Naive thymus-derived CD8-positive, alpha-beta T cell (primary cell): ENCODE results near the gene RAB1A. TPM values are rescaled to one million over a fixed set of nuclear protein-coding genes. Genes with fewer than 3 reads are reported as not detected.
"Not testable (repeated sequence)": the region's sequence is repeated elsewhere in the genome, so short reads cannot be mapped to it uniquely, and the experiment has no call there.

ENCODE experiments used
- ATAC-seq, 2 donors: fragments of 150-1000 bp; cut with Tn5 transposase in 1 of 2; sonication (Bioruptor Pico), chemical (Tn5 transposase) in 1 of 2; 1 replicate in 1 of 2; 2 replicates in 1 of 2; pipeline ENCODE4 v1.10.0; 2021; ENCODE audit warnings: mild to moderate bottlenecking in 2 of 2, moderate library complexity in 2 of 2
- POLR2A ChIA-PET: fragments of 350-600 bp; sonication (Branson Sonifier 250); formaldehyde crosslinking; loops from one replicate; lab custom pipeline; 2021; ENCODE audit warnings: antibody characterized with exemption; lab: Charles Lee
- DNase-seq, 10 donors: peaks; one replicate each; pipeline versions ENCODE4 v3.0.0 to v3.0.0-alpha.2; 2020 to 2022
- H3K27ac Mint-ChIP-seq, 10 donors: one replicate each; pipeline ENCODE4 v1.8.0; 2020 to 2022; ENCODE audit warnings: mild to moderate bottlenecking in 10 of 10, mixed read lengths in 10 of 10, moderate library complexity in 4 of 10, inconsistent platforms in 1 of 10
- H3K27me3 Mint-ChIP-seq, 5 donors: one replicate each; pipeline ENCODE4 v1.8.0; 2021 to 2022; ENCODE audit warnings: mixed read lengths in 5 of 5
- H3K36me3 Mint-ChIP-seq, 3 donors: one replicate each; pipeline ENCODE4 v1.8.0; 2020 to 2022; ENCODE audit warnings: mixed read lengths in 3 of 3, mild to moderate bottlenecking in 2 of 3, inconsistent platforms in 1 of 3
- H3K4me1 Mint-ChIP-seq, 4 donors: one replicate each; pipeline ENCODE4 v1.8.0; 2021 to 2022; ENCODE audit warnings: mixed read lengths in 4 of 4
- H3K4me3 Mint-ChIP-seq, 10 donors: one replicate each; pipeline ENCODE4 v1.8.0; 2020 to 2022; ENCODE audit warnings: mild to moderate bottlenecking in 10 of 10, mixed read lengths in 10 of 10, moderate library complexity in 6 of 10, inconsistent platforms in 1 of 10
- H3K9me3 Mint-ChIP-seq, 9 donors: one replicate each; pipeline ENCODE4 v1.8.0; 2020 to 2022; ENCODE audit warnings: mixed read lengths in 9 of 9, mild to moderate bottlenecking in 3 of 9, inconsistent platforms in 1 of 9, moderate library complexity in 1 of 9
- polyA plus RNA-seq, 3 donors: library from polyadenylated mRNA; unstranded; fragments of 300-500 nt; fragmentation: Illumina TruSeq; gene quantifications; one replicate each; pipeline ENCODE4 v1.2.3, GENCODE V29; 2021
- total RNA-seq, 8 experiments: library from RNA in 2 of 8; stranded (reverse) in 2 of 8; gene quantifications; one replicate each; pipeline ENCODE4 v1.2.3 and lab custom pipeline; 2021 to 2026

The RAB1A gene
- total RNA-seq (10 to 100 TPM; 51.4 to 51.8 TPM), polyA plus RNA-seq (10 to 100 TPM; 38.8 to 45.4 (median 41.7) TPM), total RNA-seq (lab: John Stamatoyannopoulos, UW) (44.9 to 63.6 (median 56.8) reads per million in 6 experiments)

- ATAC-seq (peak; percentile 94), DNase-seq (peak; percentile 90 to 100 (median 98))
- Mint-ChIP-seq H3K27me3 (no peaks in the 10 kb centered on the region), H3K4me3 (peak within 1 kb of the TSS; percentile 97 to 100 (median 99)), H3K4me1 (peaks cover 16 to 44% (median 34%) of the 10 kb centered on the region in 4 donors), H3K36me3 (no peaks in the 10 kb centered on the region), H3K9me3 (no peaks in the 10 kb centered on the region), H3K27ac (peak within 1 kb of the TSS; percentile 95 to 100 (median 99))
- POLR2A ChIA-PET: interaction anchor here (0.5 to 2.8 kb wide), 23 partner anchors 10 to 1541 kb away, joined by 3 to 64 read pairs (median 4); partner anchors contain the start of genes ACTR2, AFTPH, CEP68 and MDH1
Measured at GRCh38 chr2:65129826-65130663, at the start of gene RAB1A. Gene RAB1A, minus strand, starts transcription at chr2:65130106. Its CDS starts 191 bp downstream, at chr2:65129915.

- peaks cover 0 to 5% (median 0%) of the 10 kb centered on the region in 5 donors for H3K27me3 Mint-ChIP-seq
- H3K4me3 Mint-ChIP-seq: no peak overlapping the region
- POLR2A ChIA-PET: no interaction called here
- no peak for DNase-seq
- H3K36me3 Mint-ChIP-seq: no peaks in the 10 kb centered on the region
- no peaks in the 10 kb centered on the region for H3K9me3 Mint-ChIP-seq
- no peak for ATAC-seq
- H3K27ac Mint-ChIP-seq: no peak overlapping the region
- no peaks in the 10 kb centered on the region for H3K4me1 Mint-ChIP-seq
Measured at GRCh38 chr2:65177751-65178442, 48.0 kb upstream of the RAB1A start.

GRCh38 chr2:65175894-65176530 lies 46.1 kb upstream of the RAB1A start:
- no peak for DNase-seq
- Mint-ChIP-seq H3K27ac (no peak overlapping the region), H3K36me3 (no peaks in the 10 kb centered on the region), H3K4me3 (no peak overlapping the region), H3K9me3 (no peaks in the 10 kb centered on the region), H3K27me3 (no peaks in the 10 kb centered on the region), H3K4me1 (no peaks in the 10 kb centered on the region)
- no peak for ATAC-seq
- POLR2A ChIA-PET: no interaction called here

- H3K36me3 Mint-ChIP-seq, DNase-seq, H3K27me3 Mint-ChIP-seq, H3K9me3 Mint-ChIP-seq, ATAC-seq, POLR2A ChIA-PET, H3K4me3 Mint-ChIP-seq, H3K27ac Mint-ChIP-seq, H3K4me1 Mint-ChIP-seq: not testable (repeated sequence)
Measured at GRCh38 chr2:65174031-65174430, 44.1 kb upstream of the RAB1A start.

GRCh38 chr2:65172994-65173790 lies 43.3 kb upstream of the RAB1A start:
- DNase-seq (no peak), ATAC-seq (no peak)
- no peak overlapping the region for H3K27ac Mint-ChIP-seq
- peaks cover 0 to 3% (median under 1%) of the 10 kb centered on the region in 4 donors for H3K4me1 Mint-ChIP-seq
- no peaks in the 10 kb centered on the region for H3K9me3 Mint-ChIP-seq
- POLR2A ChIA-PET: interaction anchor here (0.7 kb wide), 1 partner anchor 579 kb away, joined by 8 read pairs; no protein-coding TSS in a partner anchor
- no peaks in the 10 kb centered on the region for H3K27me3 Mint-ChIP-seq
- no peaks in the 10 kb centered on the region for H3K36me3 Mint-ChIP-seq
- H3K4me3 Mint-ChIP-seq: no peak overlapping the region

GRCh38 chr2:65170611-65171477 lies 40.9 kb upstream of the RAB1A start:
- not testable (repeated sequence) for DNase-seq, H3K27me3 Mint-ChIP-seq, ATAC-seq, H3K9me3 Mint-ChIP-seq, H3K4me3 Mint-ChIP-seq, H3K4me1 Mint-ChIP-seq, H3K27ac Mint-ChIP-seq, H3K36me3 Mint-ChIP-seq
- POLR2A ChIA-PET: interaction anchor here (0.7 to 1.0 kb wide), 2 partner anchors 253 to 484 kb away, joined by 3 to 4 read pairs; no protein-coding TSS in a partner anchor

- Mint-ChIP-seq H3K4me3 (no peak overlapping the region), H3K36me3 (no peaks in the 10 kb centered on the region), H3K27me3 (no peaks in the 10 kb centered on the region), H3K4me1 (peaks cover 0 to 10% (median 2%) of the 10 kb centered on the region in 4 donors), H3K9me3 (no peaks in the 10 kb centered on the region), H3K27ac (no peak overlapping the region)
- POLR2A ChIA-PET: interaction anchor here (1.2 kb wide), 1 partner anchor 252 kb away, joined by 4 read pairs; no protein-coding TSS in a partner anchor
- ATAC-seq (no peak), DNase-seq (no peak)
Measured at GRCh38 chr2:65169760-65170136, 39.8 kb upstream of the RAB1A start.

GRCh38 chr2:65165558-65165957 lies 35.7 kb upstream of the RAB1A start:
- Mint-ChIP-seq H3K9me3 (no peaks in the 10 kb centered on the region), H3K27me3 (no peaks in the 10 kb centered on the region), H3K4me1 (peaks cover 7 to 25% (median 12%) of the 10 kb centered on the region in 4 donors), H3K4me3 (no peak overlapping the region), H3K27ac (no peak overlapping the region), H3K36me3 (no peaks in the 10 kb centered on the region)
- POLR2A ChIA-PET: no interaction called here
- no peak for DNase-seq
- ATAC-seq: no peak

- Mint-ChIP-seq H3K27me3 (no peaks in the 10 kb centered on the region), H3K9me3 (no peaks in the 10 kb centered on the region), H3K4me1 (peaks cover 12 to 31% (median 20%) of the 10 kb centered on the region in 4 donors), H3K27ac (peak overlapping the region in 5 of 10 donors; percentile 4 to 73 (median 42)), H3K36me3 (no peaks in the 10 kb centered on the region), H3K4me3 (no peak overlapping the region)
- no peak for ATAC-seq
- no peak for DNase-seq
- POLR2A ChIA-PET: interaction anchor here (1.0 kb wide), 1 partner anchor 8 kb away, joined by 4 read pairs; no protein-coding TSS in a partner anchor
Measured at GRCh38 chr2:65164426-65164891, 34.6 kb upstream of the RAB1A start.

- H3K36me3 Mint-ChIP-seq: no peaks in the 10 kb centered on the region
- H3K9me3 Mint-ChIP-seq: no peaks in the 10 kb centered on the region
- no peaks in the 10 kb centered on the region for H3K27me3 Mint-ChIP-seq
- DNase-seq: no peak
- no peak for ATAC-seq
- H3K27ac Mint-ChIP-seq: peak overlapping the region in 1 of 10 donors; percentile 61
- H3K4me3 Mint-ChIP-seq: no peak overlapping the region
- peaks cover 12 to 31% (median 19%) of the 10 kb centered on the region in 4 donors for H3K4me1 Mint-ChIP-seq
- POLR2A ChIA-PET: interaction anchor here (0.6 to 0.7 kb wide), 2 partner anchors 39 to 137 kb away, joined by 3 read pairs; no protein-coding TSS in a partner anchor
Measured at GRCh38 chr2:65161551-65162100, 31.7 kb upstream of the RAB1A start.

GRCh38 chr2:65159906-65160305 lies 30.0 kb upstream of the RAB1A start:
- Mint-ChIP-seq H3K4me1 (peaks cover 12 to 22% (median 19%) of the 10 kb centered on the region in 4 donors), H3K4me3 (peak overlapping the region in 5 of 10 donors; percentile 0 to 10 (median 1)), H3K9me3 (no peaks in the 10 kb centered on the region), H3K36me3 (no peaks in the 10 kb centered on the region), H3K27me3 (no peaks in the 10 kb centered on the region), H3K27ac (peak overlapping the region in 4 of 10 donors; percentile 1 to 48 (median 4))
- ATAC-seq: peak in 1 of 2 donors; percentile 25
- POLR2A ChIA-PET: no interaction called here
- peak in 1 of 10 donors; percentile 5 for DNase-seq
